ENCODE results near the gene IRF8.

The IRF8 gene

DNA sequence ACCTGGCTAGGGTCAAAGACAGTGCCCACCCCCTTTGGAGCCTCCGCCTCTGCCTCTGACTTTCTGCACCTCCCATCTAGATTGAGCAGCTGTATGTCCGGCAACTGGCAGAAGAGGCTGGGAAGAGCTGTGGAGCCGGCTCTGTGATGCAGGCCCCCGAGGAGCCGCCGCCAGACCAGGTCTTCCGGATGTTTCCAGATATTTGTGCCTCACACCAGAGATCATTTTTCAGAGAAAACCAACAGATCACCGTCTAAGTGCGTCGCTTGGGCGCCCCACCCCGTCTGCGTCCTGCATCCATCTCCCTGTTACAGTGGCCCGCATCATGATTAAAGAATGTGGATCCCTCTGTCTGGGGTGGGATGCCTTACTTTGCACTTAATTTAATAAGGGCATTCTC is 22.1 kb downstream of the IRF8 start:
- H3K4me1 ChIP-seq, result peaks cover 2% of the 10 kb centered on the region
- H3K9me3 ChIP-seq (ENCODE audit: control insufficient read depth, low read length), result no peaks in the 10 kb centered on the region
- TF ChIP-seq, protein P1, sequence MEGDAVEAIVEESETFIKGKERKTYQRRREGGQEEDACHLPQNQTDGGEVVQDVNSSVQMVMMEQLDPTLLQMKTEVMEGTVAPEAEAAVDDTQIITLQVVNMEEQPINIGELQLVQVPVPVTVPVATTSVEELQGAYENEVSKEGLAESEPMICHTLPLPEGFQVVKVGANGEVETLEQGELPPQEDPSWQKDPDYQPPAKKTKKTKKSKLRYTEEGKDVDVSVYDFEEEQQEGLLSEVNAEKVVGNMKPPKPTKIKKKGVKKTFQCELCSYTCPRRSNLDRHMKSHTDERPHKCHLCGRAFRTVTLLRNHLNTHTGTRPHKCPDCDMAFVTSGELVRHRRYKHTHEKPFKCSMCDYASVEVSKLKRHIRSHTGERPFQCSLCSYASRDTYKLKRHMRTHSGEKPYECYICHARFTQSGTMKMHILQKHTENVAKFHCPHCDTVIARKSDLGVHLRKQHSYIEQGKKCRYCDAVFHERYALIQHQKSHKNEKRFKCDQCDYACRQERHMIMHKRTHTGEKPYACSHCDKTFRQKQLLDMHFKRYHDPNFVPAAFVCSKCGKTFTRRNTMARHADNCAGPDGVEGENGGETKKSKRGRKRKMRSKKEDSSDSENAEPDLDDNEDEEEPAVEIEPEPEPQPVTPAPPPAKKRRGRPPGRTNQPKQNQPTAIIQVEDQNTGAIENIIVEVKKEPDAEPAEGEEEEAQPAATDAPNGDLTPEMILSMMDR (IDR thresholded peaks at IDR 0.05), result no peak
- no peak overlapping the region for H3K27ac ChIP-seq
- H3K4me3 ChIP-seq (ENCODE audit: low read depth, low read length), result no peak overlapping the region
- no peaks in the 10 kb centered on the region for H3K79me2 ChIP-seq
- no peak overlapping the region for H2AFZ ChIP-seq
- no peak overlapping the region for H3K9ac ChIP-seq
- H3K27me3 ChIP-seq (ENCODE audit: control insufficient read depth, insufficient read depth, low read length), result no peaks in the 10 kb centered on the region
- H3K4me2 ChIP-seq (ENCODE audit: low read length), result no peak overlapping the region
- H3K36me3 ChIP-seq (ENCODE audit: control insufficient read depth, insufficient read depth, low read length), result no peaks in the 10 kb centered on the region

DNA sequence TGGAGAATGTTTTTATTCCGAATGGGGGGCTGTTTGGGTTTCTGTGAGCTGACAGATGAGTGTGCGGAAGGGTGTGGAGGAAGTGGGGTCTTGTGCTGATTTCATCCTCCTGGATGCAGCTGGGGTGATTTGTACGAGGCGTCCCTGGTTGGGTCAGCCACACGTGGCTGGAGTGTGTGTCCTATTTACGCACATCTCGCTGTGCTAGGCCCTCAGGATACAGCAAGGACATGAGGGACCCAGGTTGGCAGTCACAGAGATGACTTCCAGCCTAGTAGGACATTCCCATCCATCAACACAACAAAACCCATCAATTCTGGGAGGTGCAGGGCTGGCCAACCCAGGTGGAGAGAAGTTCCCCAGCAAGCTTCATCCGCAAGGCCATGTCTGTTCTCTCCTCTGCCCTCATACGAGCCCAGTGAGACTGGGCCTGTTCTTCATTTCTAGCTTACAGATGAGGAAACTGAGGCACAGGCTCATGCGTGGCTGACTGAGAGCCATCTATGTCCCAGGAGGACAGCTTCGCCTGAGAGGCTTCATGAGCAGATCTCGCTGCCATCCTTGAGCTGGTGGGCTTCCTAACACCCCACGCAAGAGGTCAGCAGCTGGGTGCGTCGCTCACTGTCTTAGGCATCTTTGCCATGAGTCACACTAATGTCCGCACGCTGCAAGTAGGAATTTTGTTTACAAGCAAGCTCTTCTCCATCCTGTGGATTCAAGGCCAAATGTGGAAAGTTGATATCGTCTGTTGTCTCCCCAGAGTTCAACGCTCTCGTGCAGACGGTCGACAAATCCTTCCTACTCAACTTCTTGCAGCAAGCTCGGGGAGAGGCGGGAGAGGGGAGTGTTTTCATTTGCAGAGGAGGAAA is 24.4 kb downstream of the IRF8 start:
- no peak overlapping the region for H3K27ac ChIP-seq
- H3K27me3 ChIP-seq (ENCODE audit: control insufficient read depth, insufficient read depth, low read length), result no peaks in the 10 kb centered on the region
- no peak overlapping the region for H3K4me2 ChIP-seq (ENCODE audit: low read length)

DNA sequence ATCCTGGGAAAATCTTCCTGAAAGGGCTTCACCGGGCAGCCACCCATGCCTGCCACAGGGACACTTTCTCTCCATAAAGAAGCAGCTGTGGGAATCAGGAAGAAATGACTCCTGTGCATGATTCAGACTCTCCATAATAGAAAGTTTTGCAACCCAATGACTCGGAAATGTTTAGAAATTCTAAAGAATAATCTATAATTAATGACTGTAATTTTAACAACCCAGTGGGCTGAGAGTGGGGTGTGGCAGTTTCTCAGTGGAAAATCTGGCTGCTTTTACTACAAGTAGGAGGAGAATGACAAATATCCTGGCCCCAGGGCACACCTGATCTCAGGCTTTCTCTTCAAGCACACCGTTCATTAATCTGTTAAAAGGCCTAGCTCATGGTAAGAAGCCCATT is 25.7 kb downstream of the IRF8 start:
- Histone ChIP-seq H3K79me2 (no peaks in the 10 kb centered on the region), H2AFZ (no peak overlapping the region), H3K27me3 (ENCODE audit: control insufficient read depth, insufficient read depth, low read length) (no peaks in the 10 kb centered on the region), H3K9me3 (ENCODE audit: control insufficient read depth, low read length) (no peaks in the 10 kb centered on the region), H3K36me3 (ENCODE audit: control insufficient read depth, insufficient read depth, low read length) (no peaks in the 10 kb centered on the region), H3K4me2 (ENCODE audit: low read length) (no peak overlapping the region), H3K4me1 (no peaks in the 10 kb centered on the region), H3K27ac (no peak overlapping the region), H3K4me3 (ENCODE audit: low read depth, low read length) (no peak overlapping the region), H3K9ac (no peak overlapping the region)
- TF ChIP-seq, protein P1 (IDR thresholded peaks at IDR 0.05), result no peak

More for the DNA sequence above, 24.4 kb downstream of the IRF8 start:
- H3K79me2 ChIP-seq, result no peaks in the 10 kb centered on the region
- no peaks in the 10 kb centered on the region for H3K9me3 ChIP-seq (ENCODE audit: control insufficient read depth, low read length)
- no peak overlapping the region for H3K4me3 ChIP-seq (ENCODE audit: low read depth, low read length)
- TF ChIP-seq, protein P1 (IDR thresholded peaks at IDR 0.05), result no peak
- H2AFZ ChIP-seq, result no peak overlapping the region
- no peak overlapping the region for H3K9ac ChIP-seq
- H3K4me1 ChIP-seq, result no peaks in the 10 kb centered on the region
- H3K36me3 ChIP-seq (ENCODE audit: control insufficient read depth, insufficient read depth, low read length), result no peaks in the 10 kb centered on the region

DNA sequence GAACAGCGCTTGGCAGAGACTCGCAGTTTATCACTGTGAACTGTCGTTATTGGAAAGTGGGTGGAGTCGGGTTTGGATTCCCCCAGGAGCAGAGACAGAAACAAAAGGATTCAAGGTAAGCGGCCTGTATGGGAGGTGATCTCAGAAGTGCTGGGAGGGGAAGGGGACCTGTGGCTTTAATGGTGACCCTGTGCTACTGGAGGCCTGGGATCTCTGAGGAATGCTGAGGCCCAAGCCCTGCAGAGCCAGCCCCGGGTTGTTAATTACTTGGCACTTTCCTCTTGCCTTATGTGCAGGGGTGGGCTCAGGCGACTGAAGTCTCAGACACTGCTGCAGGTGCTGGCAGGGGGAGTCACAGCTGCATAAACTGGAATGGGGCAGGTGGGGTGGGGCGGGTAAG is 27.4 kb downstream of the IRF8 start:
- Histone ChIP-seq H2AFZ (no peak overlapping the region), H3K9ac (no peak overlapping the region), H3K27ac (no peak overlapping the region), H3K9me3 (ENCODE audit: control insufficient read depth, low read length) (no peaks in the 10 kb centered on the region), H3K4me2 (ENCODE audit: low read length) (no peak overlapping the region), H3K4me1 (no peaks in the 10 kb centered on the region), H3K27me3 (ENCODE audit: control insufficient read depth, insufficient read depth, low read length) (peaks cover 5% of the 10 kb centered on the region), H3K4me3 (ENCODE audit: low read depth, low read length) (no peak overlapping the region), H3K36me3 (ENCODE audit: control insufficient read depth, insufficient read depth, low read length) (no peaks in the 10 kb centered on the region), H3K79me2 (no peaks in the 10 kb centered on the region)
- TF ChIP-seq, protein P1 (IDR thresholded peaks at IDR 0.05), result no peak

DNA sequence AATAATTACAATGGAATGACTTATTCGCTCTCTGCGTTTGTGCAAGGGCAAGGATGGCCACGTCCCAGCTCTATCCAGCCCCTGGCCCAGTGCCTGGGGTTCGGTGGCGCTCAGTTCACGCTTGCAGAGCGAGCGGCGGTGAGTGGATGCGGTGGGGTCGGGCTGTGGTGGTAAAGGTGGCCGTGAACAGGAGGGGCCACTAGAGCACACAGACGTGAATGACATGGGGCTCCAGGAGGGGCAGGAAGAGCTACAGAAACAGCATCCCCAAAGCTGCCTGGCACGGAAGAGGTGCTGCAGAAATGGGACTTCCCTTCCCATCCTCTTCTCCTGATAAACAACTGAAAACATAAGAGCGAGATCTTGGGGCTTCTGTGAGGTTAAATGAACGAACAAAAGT is 28.4 kb downstream of the IRF8 start:
- H3K4me1 ChIP-seq, result no peaks in the 10 kb centered on the region
- H3K36me3 ChIP-seq (ENCODE audit: control insufficient read depth, insufficient read depth, low read length), result no peaks in the 10 kb centered on the region
- H3K9ac ChIP-seq, result no peak overlapping the region
- no peak overlapping the region for H3K4me3 ChIP-seq (ENCODE audit: low read depth, low read length)
- TF ChIP-seq, protein P1 (IDR thresholded peaks at IDR 0.05), result no peak
- no peaks in the 10 kb centered on the region for H3K79me2 ChIP-seq
- H3K27ac ChIP-seq, result no peak overlapping the region
- H3K4me2 ChIP-seq (ENCODE audit: low read length), result no peak overlapping the region
- H3K27me3 ChIP-seq (ENCODE audit: control insufficient read depth, insufficient read depth, low read length), result peaks cover 5% of the 10 kb centered on the region
- H2AFZ ChIP-seq, result no peak overlapping the region
- no peaks in the 10 kb centered on the region for H3K9me3 ChIP-seq (ENCODE audit: control insufficient read depth, low read length)

Measured in parathyroid adenoma (tissue), 2 donors.